ENCODE measurements around the gene FTSJ1. TPM values are rescaled to one million over a fixed set of nuclear protein-coding genes. Genes with fewer than 3 reads are reported as not detected.

The FTSJ1 gene
- total RNA-seq, 1 experiment from 2014 or later: 110 TPM

GRCh38 chrX:48470110-48470832 lies 5.7 kb upstream of the FTSJ1 start, which contains the start of gene SLC38A5:
SLC38A5 (minus strand) TSS chrX:48470260; CDS start chrX:48467924, 2,336 bp downstream.
- no peak for DNase-seq (ENCODE audit: low spot score)

GRCh38 chrX:48470833-48471118 lies 5.2 kb upstream of the FTSJ1 start:
- no peak for DNase-seq (ENCODE audit: low spot score)

- no peak for DNase-seq (ENCODE audit: low spot score)
Measured at GRCh38 chrX:48471504-48471903, 4.5 kb upstream of the FTSJ1 start.

GRCh38 chrX:48472225-48472624 lies 3.8 kb upstream of the FTSJ1 start:
- DNase-seq (ENCODE audit: low spot score): no peak

- DNase-seq (ENCODE audit: low spot score): no peak
Measured at GRCh38 chrX:48472851-48473703, 2.9 kb upstream of the FTSJ1 start.

- no peak for DNase-seq (ENCODE audit: low spot score)
Measured at GRCh38 chrX:48473704-48473990, 2.4 kb upstream of the FTSJ1 start.

GRCh38 chrX:48474127-48474526 lies 1.9 kb upstream of the FTSJ1 start:
- DNase-seq (ENCODE audit: low spot score): no peak

- no peak for DNase-seq (ENCODE audit: low spot score)
Measured at GRCh38 chrX:48474581-48474980, 1.4 kb upstream of the FTSJ1 start.

GRCh38 chrX:48475296-48475695 lies 703 bp upstream of the FTSJ1 start:
- peak; percentile 5 for DNase-seq (ENCODE audit: low spot score)

GRCh38 chrX:48476919-48477318 lies 920 bp downstream of the FTSJ1 start:
- no peak for DNase-seq (ENCODE audit: low spot score)

- DNase-seq (ENCODE audit: low spot score): no peak
Measured at GRCh38 chrX:48477960-48478755, 2.2 kb downstream of the FTSJ1 start.

GRCh38 chrX:48478806-48479205 lies 2.8 kb downstream of the FTSJ1 start:
- no peak for DNase-seq (ENCODE audit: low spot score)

GRCh38 chrX:48480142-48480541 lies 4.1 kb downstream of the FTSJ1 start:
- DNase-seq (ENCODE audit: low spot score): no peak

GRCh38 chrX:48480583-48480982 lies 4.6 kb downstream of the FTSJ1 start:
- no peak for DNase-seq (ENCODE audit: low spot score)

- no peak for DNase-seq (ENCODE audit: low spot score)
Measured at GRCh38 chrX:48482526-48482925, 6.5 kb downstream of the FTSJ1 start.

GRCh38 chrX:48487362-48487798 lies 11.4 kb downstream of the FTSJ1 start:
- peak; percentile 98 for DNase-seq (ENCODE audit: low spot score)

- no peak for DNase-seq (ENCODE audit: low spot score)
Measured at GRCh38 chrX:48488034-48488433, 12.0 kb downstream of the FTSJ1 start.

GRCh38 chrX:48489296-48489695 lies 13.3 kb downstream of the FTSJ1 start:
- no peak for DNase-seq (ENCODE audit: low spot score)

- no peak for DNase-seq (ENCODE audit: low spot score)
Measured at GRCh38 chrX:48489892-48490291, 13.9 kb downstream of the FTSJ1 start.

- peak; percentile 41 for DNase-seq (ENCODE audit: low spot score)
Measured at GRCh38 chrX:48490661-48491060, 14.7 kb downstream of the FTSJ1 start.

GRCh38 chrX:48491809-48492208 lies 15.8 kb downstream of the FTSJ1 start:
- DNase-seq (ENCODE audit: low spot score): no peak

- DNase-seq (ENCODE audit: low spot score): peak; percentile 18
Measured at GRCh38 chrX:48492293-48492910, 16.4 kb downstream of the FTSJ1 start.

All from A172 (cell line).